Psoas muscle (tissue), 8 donors: Measurements from ENCODE around the gene LATS1. TPM values are rescaled to one million over a fixed set of nuclear protein-coding genes. Genes with fewer than 3 reads are reported as not detected.

Experiments
- ATAC-seq, 4 donors: fragments of 200-7000 bp; cut with Tn5 transposase; one replicate each; pipeline ENCODE4 v1.9.1; 2020; ENCODE audit warnings: moderate library complexity in 3 of 4, mild to moderate bottlenecking in 2 of 4
- DNase-seq, 2 donors: peaks; one replicate each; pipeline ENCODE4 v3.0.0-alpha.2; 2020
- H3K27ac ChIP-seq: fragments of 200-600 bp; one replicate; pipeline ENCODE4 v1.8.0; 2022
- H3K27me3 ChIP-seq, 3 donors: fragments of 200-600 bp in 1 of 3; one replicate each; pipeline versions ENCODE4 v1.6.1 to v1.8.0; 2013 to 2022; ENCODE audit warnings: low read length in 2 of 3, mild to moderate bottlenecking in 2 of 3, moderate library complexity in 1 of 3; ENCODE audit not compliant: insufficient read depth in 3 of 3
- H3K36me3 ChIP-seq, 2 donors: fragments of 200-600 bp in 1 of 2; one replicate each; pipeline versions ENCODE4 v1.6.1 to v1.8.0; 2013 to 2022; ENCODE audit warnings: low read depth in 1 of 2, mild to moderate bottlenecking in 1 of 2, moderate library complexity in 1 of 2; ENCODE audit not compliant: insufficient read depth in 1 of 2
- H3K4me1 ChIP-seq: fragments of 200-600 bp; one replicate; pipeline ENCODE4 v1.8.0; 2022
- H3K4me3 ChIP-seq: fragments of 200-600 bp; one replicate; pipeline ENCODE4 v1.8.0; 2022; ENCODE audit warnings: mild to moderate bottlenecking
- H3K9me3 ChIP-seq: fragments of 200-600 bp; one replicate; pipeline ENCODE4 v1.8.0; 2022
- CTCF ChIP-seq: fragments of 200-600 bp; IDR thresholded peaks from one replicate; pipeline ENCODE4 v1.8.0; 2022; ENCODE audit warnings: antibody characterized with exemption
- WGBS, 3 donors: extraction: QIAGEN DNeasy Blood & Tissue Kit; methylation state at CpG; one replicate each; pipeline versions ENCODE4 v1.1.6 to v1.1.7; 2013; 5-methylcytosine and 5-hydroxymethylcytosine counted together
- intact Hi-C, 2 donors: fragments of 100-400 bp; cut with DNase I; formaldehyde crosslinking; loops; one replicate each; pipeline versions ENCODE4 v1.11.0 to v1.14.2; 2022
- polyA plus RNA-seq, 3 donors: library from polyadenylated mRNA; stranded (reverse); fragments of 200-250 nt; gene quantifications; one replicate each; pipeline ENCODE4 v1.2.3, GENCODE V29; 2013
- total RNA-seq, 4 donors: library from RNA; stranded (reverse); fragmentation: NEBNext Ultra II Directional in 2 of 4; extraction: Animal tissue kit (Norgen Biotek cat#: 25700) in 2 of 4; gene quantifications; one replicate each; pipeline versions ENCODE4 v1.2.1 to v1.2.4, GENCODE V29; 2021 to 2023
- donor health status: healthy with polysubstance abuse.
- donor health status: DM: no; HTN: no; CAD: no; lungs with moderate emphysema.
- donor health status: Bipolar disorder and iron deficiency.
- donor health status: healthy.
- donor health status: DM: yes; HTN: yes; CAD: no.
- donor health status: DM: no; HTN: no; CAD: no.
- donor health status: DM: no; HTN: no; CAD: no.
- donor health status: DM: yes; HTN: yes; CAD: no.

Gene LATS1
- total and polyA plus RNA-seq, 7 donors, result 3.4 to 15.5 (median 11.0) TPM

GRCh38 chr6:149651056-149651455 is 66.8 kb downstream of the LATS1 start:
- DNase-seq (no peak), ATAC-seq (no peak)
- Histone ChIP-seq H3K9me3 (no peaks in the 10 kb centered on the region), H3K4me3 (no peak overlapping the region), H3K4me1 (peaks cover 10% of the 10 kb centered on the region), H3K36me3 (no peaks in the 10 kb centered on the region), H3K27ac (no peak overlapping the region), H3K27me3 (no peaks in the 10 kb centered on the region)
- TF ChIP-seq CTCF, result no peak
- intact Hi-C loops, result no loop called here

GRCh38 chr6:149648148-149649145 is 69.5 kb downstream of the LATS1 start, which contains the start of gene KATNA1:
TSS of gene KATNA1 (minus strand) at chr6:149648714. CDS start at chr6:149638547, 10,167 bp downstream.
- peak within 1 kb of the TSS; percentile 83 for H3K4me3 ChIP-seq
- no peaks in the 10 kb centered on the region for H3K9me3 ChIP-seq
- no peaks in the 10 kb centered on the region for H3K36me3 ChIP-seq
- WGBS, 3 donors, result 0 to 1% (median 1%) methylated on average over 56 to 69 of the region's 69 CpGs
- peak; percentile 96 to 97 (median 96) for ATAC-seq
- intact Hi-C loops, result loop anchor here in 1 of 2 donors (5.0 kb wide), 3 partner anchors 34 to 81 kb away; partner anchors contain the start of genes GINM1 and LATS1
- DNase-seq, result peak; percentile 89 to 94
- no peaks in the 10 kb centered on the region for H3K27me3 ChIP-seq
- H3K4me1 ChIP-seq, result peaks cover 14% of the 10 kb centered on the region
- TF ChIP-seq CTCF, result no peak
- H3K27ac ChIP-seq, result peak within 1 kb of the TSS; percentile 92

GRCh38 chr6:149646599-149646998 is 71.3 kb downstream of the LATS1 start:
- intact Hi-C loops, result loop anchor here in 1 of 2 donors (5.0 kb wide), 3 partner anchors 36 to 79 kb away; partner anchors contain the start of genes GINM1 and LATS1
- peak overlapping the region; percentile 83 for H3K4me3 ChIP-seq
- no peaks in the 10 kb centered on the region for H3K27me3 ChIP-seq
- peak overlapping the region; percentile 92 for H3K27ac ChIP-seq
- DNase-seq (no peak), ATAC-seq (no peak)
- TF ChIP-seq CTCF, result no peak
- no peaks in the 10 kb centered on the region for H3K9me3 ChIP-seq
- 79 to 91% (median 82%) methylated on average over 3 of the region's 3 CpGs for WGBS, 3 donors
- no peaks in the 10 kb centered on the region for H3K36me3 ChIP-seq
- H3K4me1 ChIP-seq, result peaks cover 18% of the 10 kb centered on the region

- intact Hi-C loops, result no loop called here
- H3K4me1 ChIP-seq, result peaks cover 18% of the 10 kb centered on the region
- DNase-seq (no peak), ATAC-seq (peak; percentile 60 to 88 (median 78))
- no peak for TF ChIP-seq CTCF
- no peaks in the 10 kb centered on the region for H3K27me3 ChIP-seq
- WGBS, 3 donors, result 25 to 38% (median 37%) methylated on average over 1 of the region's 1 CpG
- peak overlapping the region; percentile 72 for H3K27ac ChIP-seq
- no peak overlapping the region for H3K4me3 ChIP-seq
- no peaks in the 10 kb centered on the region for H3K9me3 ChIP-seq
- peaks cover 2 to 4% of the 10 kb centered on the region in 2 donors for H3K36me3 ChIP-seq
Observed at GRCh38 chr6:149642829-149643580, 74.9 kb downstream of the LATS1 start.
